Stromal cell of bone marrow (primary cell): ENCODE measurements around the gene IL19.
A peak's percentile ranks its signal among the peaks of the same experiment; 100 is the strongest.

Source experiments
- DNase-seq: peaks from one replicate; pipeline ENCODE4 v3.0.0-alpha.2; 2012; ENCODE audit warnings: low read depth

The IL19 gene

GRCh38 chr1:206863266-206863665, 92.7 kb downstream of the IL19 start:
- no peak for DNase-seq

GRCh38 chr1:206864939-206865671, 94.5 kb downstream of the IL19 start, which contains the start of gene IL20:
IL20 (plus strand) TSS chr1:206865623; CDS start chr1:206865853, 230 bp downstream.
- DNase-seq: peak; percentile 71

- no peak for DNase-seq
Observed at GRCh38 chr1:206866062-206866461, 95.5 kb downstream of the IL19 start.

- DNase-seq: no peak
Observed at GRCh38 chr1:206867239-206867638, 96.7 kb downstream of the IL19 start.

GRCh38 chr1:206867716-206868115, 97.1 kb downstream of the IL19 start:
- DNase-seq: no peak

GRCh38 chr1:206868264-206868663, 97.7 kb downstream of the IL19 start:
- DNase-seq: no peak

GRCh38 chr1:206872139-206872538, 101.6 kb downstream of the IL19 start:
- DNase-seq: no peak

- DNase-seq: no peak
Observed at GRCh38 chr1:206873603-206874188, 103.1 kb downstream of the IL19 start.

GRCh38 chr1:206875752-206876377, 105.3 kb downstream of the IL19 start:
- no peak for DNase-seq

- no peak for DNase-seq
Observed at GRCh38 chr1:206878456-206878855, 107.9 kb downstream of the IL19 start.

- DNase-seq: no peak
Observed at GRCh38 chr1:206880314-206880713, 109.7 kb downstream of the IL19 start.

GRCh38 chr1:206882555-206882954, 112.0 kb downstream of the IL19 start:
- no peak for DNase-seq

GRCh38 chr1:206883160-206883559, 112.6 kb downstream of the IL19 start:
- no peak for DNase-seq

GRCh38 chr1:206883876-206884275, 113.3 kb downstream of the IL19 start:
- no peak for DNase-seq

GRCh38 chr1:206885341-206886060, 114.9 kb downstream of the IL19 start:
- DNase-seq: no peak

GRCh38 chr1:206886831-206887230, 116.3 kb downstream of the IL19 start:
- DNase-seq: no peak

GRCh38 chr1:206887701-206888100, 117.1 kb downstream of the IL19 start:
- no peak for DNase-seq

GRCh38 chr1:206890125-206891060, 119.8 kb downstream of the IL19 start:
- peak; percentile 38 for DNase-seq

GRCh38 chr1:206891412-206891811, 120.8 kb downstream of the IL19 start:
- DNase-seq: no peak
